ENCODE data around the gene TOR3A. TPM values are rescaled to one million over a fixed set of nuclear protein-coding genes. Genes with fewer than 3 reads are reported as not detected.
"Not testable (repeated sequence)": the region's sequence is repeated elsewhere in the genome, so short reads cannot be mapped to it uniquely, and the experiment has no call there.

Gene TOR3A
- total RNA-seq, 1 donor from 2014 or later = 8.2 TPM

- H3K27me3 Mint-ChIP-seq (ENCODE audit: unreplicated experiment) = peaks cover 2% of the 10 kb centered on the region
- no peak overlapping the region for H3K4me3 Mint-ChIP-seq (ENCODE audit: unreplicated experiment)
- no peaks in the 10 kb centered on the region for H3K36me3 Mint-ChIP-seq (ENCODE audit: unreplicated experiment)
- no peak for TF ChIP-seq CTCF (IDR thresholded peaks at IDR 0.05; ENCODE audit: partially characterized antibody, unreplicated experiment)
- H3K9me3 Mint-ChIP-seq (ENCODE audit: unreplicated experiment) = peaks cover 2% of the 10 kb centered on the region
- DNase-seq = no peak
- no peak overlapping the region for H3K27ac Mint-ChIP-seq (ENCODE audit: unreplicated experiment)
- no peaks in the 10 kb centered on the region for H3K4me1 Mint-ChIP-seq (ENCODE audit: low read depth, unreplicated experiment)
Measured at GRCh38 chr1:179128520-179128919, 46.6 kb downstream of the TOR3A start.

GRCh38 chr1:179129702-179130473 lies 48.0 kb downstream of the TOR3A start:
- DNase-seq = no peak
- Mint-ChIP-seq H3K9me3 (ENCODE audit: unreplicated experiment) (peaks cover 5% of the 10 kb centered on the region), H3K4me3 (ENCODE audit: unreplicated experiment) (no peak overlapping the region), H3K27ac (ENCODE audit: unreplicated experiment) (no peak overlapping the region), H3K27me3 (ENCODE audit: unreplicated experiment) (peaks cover 2% of the 10 kb centered on the region), H3K4me1 (ENCODE audit: low read depth, unreplicated experiment) (no peaks in the 10 kb centered on the region), H3K36me3 (ENCODE audit: unreplicated experiment) (no peaks in the 10 kb centered on the region)
- TF ChIP-seq CTCF (IDR thresholded peaks at IDR 0.05; ENCODE audit: partially characterized antibody, unreplicated experiment) = no peak

- H3K4me3 Mint-ChIP-seq (ENCODE audit: unreplicated experiment); H3K27me3 Mint-ChIP-seq (ENCODE audit: unreplicated experiment); H3K9me3 Mint-ChIP-seq (ENCODE audit: unreplicated experiment); H3K4me1 Mint-ChIP-seq (ENCODE audit: low read depth, unreplicated experiment); H3K27ac Mint-ChIP-seq (ENCODE audit: unreplicated experiment); DNase-seq: not testable (repeated sequence)
- H3K36me3 Mint-ChIP-seq (ENCODE audit: unreplicated experiment) = peaks cover 11% of the 10 kb centered on the region
Measured at GRCh38 chr1:179135168-179135567, 53.3 kb downstream of the TOR3A start.

- not testable (repeated sequence) for H3K27ac Mint-ChIP-seq (ENCODE audit: unreplicated experiment); H3K27me3 Mint-ChIP-seq (ENCODE audit: unreplicated experiment); H3K9me3 Mint-ChIP-seq (ENCODE audit: unreplicated experiment); H3K4me3 Mint-ChIP-seq (ENCODE audit: unreplicated experiment); H3K4me1 Mint-ChIP-seq (ENCODE audit: low read depth, unreplicated experiment)
- H3K36me3 Mint-ChIP-seq (ENCODE audit: unreplicated experiment) = peaks cover 13% of the 10 kb centered on the region
- peak; percentile 22 for DNase-seq
Measured at GRCh38 chr1:179135707-179136106, 53.8 kb downstream of the TOR3A start.

GRCh38 chr1:179137617-179138255 lies 55.9 kb downstream of the TOR3A start:
- no peak for DNase-seq
- H3K9me3 Mint-ChIP-seq (ENCODE audit: unreplicated experiment) = peaks cover 9% of the 10 kb centered on the region
- H3K4me1 Mint-ChIP-seq (ENCODE audit: low read depth, unreplicated experiment) = peaks cover 2% of the 10 kb centered on the region
- TF ChIP-seq CTCF (IDR thresholded peaks at IDR 0.05; ENCODE audit: partially characterized antibody, unreplicated experiment) = no peak
- H3K27ac Mint-ChIP-seq (ENCODE audit: unreplicated experiment) = no peak overlapping the region
- H3K36me3 Mint-ChIP-seq (ENCODE audit: unreplicated experiment) = peaks cover 13% of the 10 kb centered on the region
- peaks cover 2% of the 10 kb centered on the region for H3K27me3 Mint-ChIP-seq (ENCODE audit: unreplicated experiment)
- H3K4me3 Mint-ChIP-seq (ENCODE audit: unreplicated experiment) = no peak overlapping the region

GRCh38 chr1:179138755-179139154 lies 56.9 kb downstream of the TOR3A start:
- H3K27ac Mint-ChIP-seq (ENCODE audit: unreplicated experiment); H3K27me3 Mint-ChIP-seq (ENCODE audit: unreplicated experiment); DNase-seq; H3K4me1 Mint-ChIP-seq (ENCODE audit: low read depth, unreplicated experiment); H3K9me3 Mint-ChIP-seq (ENCODE audit: unreplicated experiment); H3K4me3 Mint-ChIP-seq (ENCODE audit: unreplicated experiment): not testable (repeated sequence)
- H3K36me3 Mint-ChIP-seq (ENCODE audit: unreplicated experiment) = peaks cover 13% of the 10 kb centered on the region
